Embryonic facial prominence (tissue), 1 donor: Measurements from ENCODE around the gene TRAF5.
"Not testable (repeated sequence)": the region's sequence is repeated elsewhere in the genome, so short reads cannot be mapped to it uniquely, and the experiment has no call there.

ENCODE experiments used
- DNase-seq: peaks from one replicate; pipeline ENCODE4 v3.0.0-alpha.2; 2016; ENCODE audit errors: extremely low spot score

TRAF5 gene

DNA sequence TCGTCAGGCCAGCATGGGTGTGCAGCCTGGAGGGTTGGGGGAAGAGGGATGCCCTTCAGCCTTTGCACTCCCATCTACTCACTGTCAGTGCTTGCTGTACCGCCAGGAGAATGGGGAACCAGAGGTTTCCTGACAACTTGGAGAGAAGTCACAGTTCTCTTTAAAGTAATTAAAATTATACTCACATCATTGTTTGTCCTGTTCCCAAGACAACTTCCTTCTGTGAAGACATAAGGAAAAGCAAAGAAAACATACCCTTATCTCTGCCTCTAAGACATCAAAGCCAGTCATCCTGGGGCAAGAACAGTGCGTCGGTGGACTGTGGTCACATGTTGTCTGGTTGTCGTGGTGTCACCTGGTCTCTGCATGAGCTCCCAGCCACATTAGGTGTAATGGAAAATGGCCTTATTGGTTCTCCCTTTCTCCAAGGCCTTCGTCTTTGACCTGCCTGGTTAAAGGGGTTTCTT, 17.6 kb downstream of the TRAF5 start:
- DNase-seq = no peak

DNA sequence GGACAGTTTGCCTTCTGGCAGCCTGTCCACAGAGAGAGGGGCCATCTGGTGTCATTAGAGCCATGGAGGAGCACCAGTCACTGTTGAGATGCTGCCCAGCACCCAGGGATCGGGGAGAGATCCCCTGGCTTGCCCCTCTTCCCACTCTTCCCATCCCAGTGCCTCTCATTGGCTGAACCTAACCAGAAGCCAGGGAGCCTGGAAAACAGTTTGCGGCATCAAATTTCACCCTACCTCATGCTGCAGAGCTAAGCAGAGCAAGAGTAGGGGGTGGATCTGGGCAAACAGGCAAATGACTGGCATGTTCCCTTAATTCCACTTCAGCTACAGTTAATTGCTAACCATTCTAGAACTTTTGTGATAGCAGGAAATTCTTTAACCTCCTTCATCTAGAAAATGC, 19.1 kb downstream of the TRAF5 start:
- no peak for DNase-seq

GRCh38 chr1:211347077-211347844, 20.6 kb downstream of the TRAF5 start:
- DNase-seq = no peak

GRCh38 chr1:211348547-211348946, 21.9 kb downstream of the TRAF5 start:
- no peak for DNase-seq

GRCh38 chr1:211349741-211350140, 23.1 kb downstream of the TRAF5 start:
- DNase-seq = no peak

DNA sequence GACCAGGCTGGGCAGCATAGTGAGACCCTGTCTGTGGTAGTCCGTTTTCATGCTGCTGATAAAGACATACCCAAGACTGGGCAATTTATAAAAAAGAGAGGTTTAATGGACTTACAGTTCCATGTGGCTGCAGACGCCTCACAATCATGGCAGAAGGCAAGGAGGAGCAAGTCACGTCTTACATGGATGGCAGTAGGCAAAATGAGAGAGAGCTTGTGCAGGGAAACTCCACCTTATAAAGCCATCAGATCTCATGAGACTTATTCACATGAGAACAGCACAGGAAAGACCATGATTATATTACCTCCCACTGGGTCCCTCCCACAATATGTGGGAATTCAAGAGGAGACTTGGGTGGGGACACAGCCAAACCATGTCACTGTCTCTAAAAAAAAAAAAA, 25.4 kb downstream of the TRAF5 start:
- DNase-seq = not testable (repeated sequence)

- no peak for DNase-seq
Measured at GRCh38 chr1:211352465-211352864, 25.8 kb downstream of the TRAF5 start.

- DNase-seq = no peak
Measured at GRCh38 chr1:211352985-211353515, 26.4 kb downstream of the TRAF5 start.

- no peak for DNase-seq
Measured at GRCh38 chr1:211353562-211354212, 27.1 kb downstream of the TRAF5 start.

DNA sequence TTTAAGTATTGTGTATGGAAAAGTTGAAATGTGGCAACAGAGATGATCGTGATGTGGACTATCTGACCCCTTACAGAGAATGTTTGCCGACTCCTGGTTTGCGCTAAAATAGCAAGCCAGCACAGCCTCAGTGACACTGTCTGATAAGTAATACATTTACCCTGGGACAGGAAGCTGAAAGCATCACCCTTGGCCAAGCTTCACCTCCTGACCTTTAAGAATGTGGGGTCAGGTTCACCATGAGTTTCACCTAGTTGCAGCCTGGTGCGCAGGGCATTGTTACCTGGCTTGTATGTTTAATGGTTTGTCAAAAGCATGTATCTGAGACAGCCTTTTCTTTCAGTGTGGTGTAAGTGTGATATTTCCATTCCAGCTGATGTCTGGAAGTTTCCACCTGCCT, 29.2 kb downstream of the TRAF5 start:
- no peak for DNase-seq

- no peak for DNase-seq
Measured at GRCh38 chr1:211356723-211357407, 30.2 kb downstream of the TRAF5 start.

DNA sequence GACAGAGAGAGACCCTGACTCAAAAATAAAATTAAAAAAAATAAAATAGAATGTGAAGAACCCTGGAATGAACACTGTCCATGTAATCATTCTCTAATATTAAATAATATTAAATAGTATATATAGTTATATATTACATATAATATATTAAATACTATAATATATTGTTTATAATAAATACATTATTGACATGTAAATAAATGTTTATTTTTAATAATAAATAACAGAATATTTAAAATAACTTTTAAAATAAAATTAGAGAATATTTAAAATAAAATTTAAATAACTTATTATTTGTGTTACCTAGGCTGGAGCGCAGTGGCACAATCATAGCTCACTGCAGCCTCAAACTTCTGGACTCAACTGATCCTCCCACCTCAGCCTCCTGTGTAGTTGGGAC, 32.1 kb downstream of the TRAF5 start:
- no peak for DNase-seq

DNA sequence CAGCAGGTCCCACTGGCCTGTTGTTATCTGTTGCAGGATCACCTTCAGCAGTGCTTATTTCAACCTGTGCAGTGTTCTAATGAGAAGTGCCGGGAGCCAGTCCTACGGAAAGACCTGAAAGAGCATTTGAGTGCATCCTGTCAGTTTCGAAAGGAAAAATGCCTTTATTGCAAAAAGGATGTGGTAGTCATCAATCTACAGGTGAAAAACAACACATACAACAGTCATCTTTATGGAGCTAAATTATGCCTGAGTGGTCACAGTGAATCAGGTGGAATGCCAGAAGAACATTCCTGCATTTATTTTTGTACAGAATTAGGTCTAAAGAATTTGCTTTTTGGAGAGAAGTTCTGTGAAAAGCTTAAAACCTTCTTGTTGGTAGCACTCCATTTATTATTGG, 33.2 kb downstream of the TRAF5 start:
- no peak for DNase-seq

- DNase-seq = no peak
Measured at GRCh38 chr1:211361202-211361601, 34.6 kb downstream of the TRAF5 start.

GRCh38 chr1:211369640-211370039, 43.0 kb downstream of the TRAF5 start:
- no peak for DNase-seq

DNA sequence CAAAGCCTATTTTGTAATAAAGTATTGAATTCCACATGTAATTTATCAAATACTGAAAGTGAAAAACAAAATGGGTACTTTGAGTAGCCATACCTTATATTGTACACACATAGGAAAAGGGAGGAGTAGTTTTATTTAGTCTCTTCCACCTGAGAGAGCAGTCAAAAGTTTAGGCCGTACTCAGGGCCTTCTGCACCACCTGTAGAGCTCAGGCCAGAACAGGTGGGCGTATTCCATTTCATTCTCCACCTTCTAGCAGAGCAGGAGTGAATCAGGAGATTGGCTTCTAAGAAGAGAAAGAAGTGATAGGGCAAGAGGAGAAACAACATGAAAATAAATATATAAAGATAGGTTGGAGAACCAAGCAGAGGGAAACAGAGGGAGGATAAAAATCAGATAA, 44.0 kb downstream of the TRAF5 start:
- DNase-seq = no peak

DNA sequence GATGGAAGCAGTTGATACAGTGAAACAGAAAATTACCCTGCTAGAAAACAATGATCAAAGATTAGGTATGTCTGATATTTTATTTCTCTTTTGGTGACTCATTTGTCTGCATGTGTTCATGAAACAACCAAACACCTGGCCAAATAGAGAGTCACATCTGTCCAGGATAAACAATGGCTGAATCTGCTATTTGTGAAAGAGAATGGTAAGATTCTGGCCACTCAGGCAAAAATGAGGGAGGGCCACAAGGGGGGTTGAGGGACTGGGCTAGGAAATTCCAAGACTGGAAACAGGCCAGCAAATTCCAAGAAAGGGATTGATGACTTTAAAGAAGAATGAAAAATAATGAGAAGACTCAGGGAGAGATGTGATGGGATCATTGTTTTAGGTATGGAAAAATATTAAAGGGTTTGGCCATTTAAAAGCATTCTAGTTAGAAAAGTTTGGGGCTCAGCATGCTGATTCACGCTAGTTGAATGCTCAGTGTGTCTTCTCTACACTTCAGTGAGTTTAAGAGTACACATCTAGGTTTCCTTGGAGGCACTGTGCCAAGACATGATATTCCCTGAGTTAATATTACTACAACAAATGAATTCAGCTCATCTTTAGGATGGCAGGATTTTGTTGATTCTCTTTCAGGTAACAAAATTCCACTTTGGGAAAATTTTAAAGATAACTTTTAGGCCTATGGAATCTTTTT, 44.9 kb downstream of the TRAF5 start:
- no peak for DNase-seq

DNA sequence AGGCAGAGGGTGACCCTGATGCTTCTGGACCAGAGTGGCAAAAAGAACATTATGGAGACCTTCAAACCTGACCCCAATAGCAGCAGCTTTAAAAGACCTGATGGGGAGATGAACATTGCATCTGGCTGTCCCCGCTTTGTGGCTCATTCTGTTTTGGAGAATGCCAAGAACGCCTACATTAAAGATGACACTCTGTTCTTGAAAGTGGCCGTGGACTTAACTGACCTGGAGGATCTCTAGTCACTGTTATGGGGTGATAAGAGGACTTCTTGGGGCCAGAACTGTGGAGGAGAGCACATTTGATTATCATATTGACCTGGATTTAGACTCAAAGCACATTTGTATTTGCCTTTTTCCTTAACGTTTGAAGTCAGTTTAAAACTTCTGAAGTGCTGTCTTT, 45.8 kb downstream of the TRAF5 start:
- no peak for DNase-seq

- no peak for DNase-seq
Measured at GRCh38 chr1:211375146-211375818, 48.6 kb downstream of the TRAF5 start.

DNA sequence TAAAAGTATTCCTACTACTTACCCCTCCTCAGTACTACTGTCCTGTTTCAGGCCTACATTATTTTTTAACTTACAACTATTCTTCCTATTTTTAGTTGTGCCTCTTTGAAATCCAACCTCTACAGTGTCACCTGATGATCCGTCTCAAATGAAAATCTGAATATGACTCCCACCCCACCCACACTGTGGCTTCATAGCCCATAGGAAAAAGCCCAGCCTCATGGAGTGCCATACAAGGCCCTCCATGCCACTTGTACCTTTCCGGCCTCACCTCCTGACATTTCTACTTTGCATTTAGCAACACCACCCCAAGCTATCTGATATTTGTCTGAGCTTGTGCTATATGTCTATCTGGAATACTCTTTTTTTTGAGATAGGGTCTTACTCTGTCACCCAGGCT, 49.3 kb downstream of the TRAF5 start:
- DNase-seq = no peak

DNA sequence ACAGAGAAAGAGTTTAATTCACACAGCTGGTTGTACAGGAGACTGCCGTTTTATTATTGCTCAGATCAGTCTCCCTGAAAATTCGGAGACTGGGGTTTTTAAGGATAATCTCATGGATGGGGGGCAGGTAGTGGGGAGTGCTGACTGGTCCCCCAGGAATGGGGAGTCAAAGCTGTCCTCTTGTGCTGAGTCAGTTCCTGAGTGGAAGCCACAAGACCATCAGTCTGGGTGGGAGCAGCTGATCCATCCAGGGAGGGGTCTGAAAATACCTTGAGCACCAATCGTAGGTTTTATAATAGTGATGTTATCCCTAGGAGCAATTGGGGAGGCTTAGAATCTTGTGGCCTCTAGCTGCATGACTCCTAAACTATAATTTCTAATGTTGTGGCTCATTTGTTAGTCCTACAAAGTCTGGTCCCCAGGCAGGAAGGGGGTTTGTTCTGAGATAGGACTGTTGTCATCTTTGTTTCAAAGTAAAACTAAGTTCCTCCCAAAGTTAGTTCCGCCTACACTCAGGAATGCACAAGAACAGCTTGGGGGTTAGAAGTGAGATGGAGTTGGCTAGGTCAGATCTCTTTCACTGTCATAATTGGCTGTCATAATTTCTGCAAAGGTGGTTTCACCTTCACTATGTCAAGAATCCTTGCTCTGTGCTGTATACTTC, 50.3 kb downstream of the TRAF5 start:
- no peak for DNase-seq
